ENCODE results near the gene C12orf76. TPM values are rescaled to one million over a fixed set of nuclear protein-coding genes. Genes with fewer than 3 reads are reported as not detected.

Gene C12orf76
- total RNA-seq, 1 experiment from 2014 or later = 9.7 TPM

- no peak overlapping the region for H3T11ph ChIP-seq (ENCODE audit: low read length)
- no peak overlapping the region for H4K91ac ChIP-seq (ENCODE audit: insufficient read length, low read depth, low read length)
- Mint-ChIP-seq H3K27me3 (ENCODE audit: low read depth) (peaks cover 7% of the 10 kb centered on the region), H3K27ac (no peak overlapping the region), H3K36me3 (ENCODE audit: insufficient read depth in 1 of 3, low read depth in 3 of 3) (peaks cover 0 to 2% (median 0%) of the 10 kb centered on the region in 3 experiments; a peak in 1 of 7 replicates), H3K9me3 (peaks cover 3% of the 10 kb centered on the region in 2 experiments; a peak in 3 of 5 replicates), H3K4me3 (no peak overlapping the region), H3K4me1 (peaks cover 6% of the 10 kb centered on the region in 2 experiments; a peak in 1 of 4 replicates)
- no peak overlapping the region for H3K9ac ChIP-seq (ENCODE audit: extremely low read depth, insufficient read length, low read length)
- no peaks in the 10 kb centered on the region for H3K27me3 ChIP-seq (ENCODE audit: insufficient read depth, low read length)
- H2BK15ac ChIP-seq (ENCODE audit: low read depth, low read length) = no peak overlapping the region
- H2BK5ac ChIP-seq (ENCODE audit: insufficient read length, low read length) = no peak overlapping the region
- no peaks in the 10 kb centered on the region for H3K79me1 ChIP-seq (ENCODE audit: insufficient read depth, low read depth, low read length, poor library complexity, severe bottlenecking)
- H4K8ac ChIP-seq (replicated peaks; ENCODE audit: insufficient read length, low read depth, low read length) = no peak overlapping the region
- H3K79me2 ChIP-seq (ENCODE audit: insufficient read depth, low read length) = no peaks in the 10 kb centered on the region
- no peak overlapping the region for H3K4me2 ChIP-seq (ENCODE audit: insufficient read depth, insufficient read length, low read length)
- H2BK120ac ChIP-seq (ENCODE audit: low read depth, low read length, poor library complexity, severe bottlenecking) = no peak overlapping the region
- no peak for TF ChIP-seq CTCF (conservative IDR thresholded peaks at IDR 0.05)
- H4K20me1 ChIP-seq (ENCODE audit: control insufficient read depth, insufficient read depth, insufficient read length) = no peaks in the 10 kb centered on the region
- H3K9me3 ChIP-seq (ENCODE audit: control insufficient read depth, low read depth, low read length) = no peaks in the 10 kb centered on the region
- no peak for DNase-seq
- no peak overlapping the region for H2BK20ac ChIP-seq (ENCODE audit: low read depth, low read length, poor library complexity, severe bottlenecking)
- no peak overlapping the region for H3K4ac ChIP-seq (ENCODE audit: low read depth, low read length)
- H3K18ac ChIP-seq (ENCODE audit: insufficient read length, low read depth, low read length) = no peak overlapping the region
- WGBS (ENCODE audit: extremely low coverage, insufficient read length, low lambda C conversion rate) = no CpG with 5 or more reads among the region's 4 CpGs
- no peak overlapping the region for H2BK12ac ChIP-seq (ENCODE audit: insufficient read length, low read depth, low read length)
- no peak overlapping the region for H3K27ac ChIP-seq (ENCODE audit: insufficient read length, low read depth, low read length)
- H3K23me2 ChIP-seq (ENCODE audit: insufficient read length, low read depth, low read length, poor library complexity, severe bottlenecking) = no peaks in the 10 kb centered on the region
- no peak overlapping the region for H3K23ac ChIP-seq (ENCODE audit: insufficient read length, low read depth, low read length)
- H3K56ac ChIP-seq (ENCODE audit: insufficient read length, low read depth, low read length) = no peak overlapping the region
- H3K14ac ChIP-seq (ENCODE audit: insufficient read depth, low read length) = no peak overlapping the region
- H2AK5ac ChIP-seq (ENCODE audit: insufficient read length, low read length) = no peak overlapping the region
- no peaks in the 10 kb centered on the region for H3K4me1 ChIP-seq (ENCODE audit: insufficient read depth, low read length)
- H2AFZ ChIP-seq (ENCODE audit: low read length) = no peak overlapping the region
- no peak overlapping the region for H4K5ac ChIP-seq (ENCODE audit: insufficient read length, low read depth, low read length)
Measured at GRCh38 chr12:110077800-110078199, 29.5 kb upstream of the C12orf76 start.

All from H9 (cell line).